Neural progenitor cell (in vitro differentiated cells): ENCODE measurements around the gene MARCHF2.

Source experiments
- CTCF ChIP-seq: fragments of 200-600 bp; sonication (generic); IDR thresholded peaks from 2 replicates; pipeline ENCODE4 v1.5.1; 2017; ENCODE audit warnings: antibody characterized with exemption, mild to moderate bottlenecking
- EZH2 ChIP-seq: fragments of 200-600 bp; sonication (generic); IDR thresholded peaks from 2 replicates; pipeline ENCODE4 v1.6.1; 2017; ENCODE audit warnings: antibody characterized with exemption, mild to moderate bottlenecking, moderate library complexity
- EZH2phosphoT487 ChIP-seq: fragments of 200-600 bp; sonication (generic); IDR thresholded peaks from 2 replicates; pipeline ENCODE4 v1.6.1; 2017; ENCODE audit warnings: antibody characterized with exemption

- TF ChIP-seq CTCF, result no peak
- no peak for TF ChIP-seq EZH2phosphoT487
- TF ChIP-seq EZH2, result no peak
These were observed 17.5 kb upstream of the MARCHF2 start for GRCh38 chr19:8395621-8396082.
